ENCODE results near the gene NXNL1. TPM values are rescaled to one million over a fixed set of nuclear protein-coding genes. Genes with fewer than 3 reads are reported as not detected.
"Not testable (repeated sequence)": the region's sequence is repeated elsewhere in the genome, so short reads cannot be mapped to it uniquely, and the experiment has no call there.

The NXNL1 gene
- total RNA-seq, 4 donors from 2014 or later, result not detected

DNA sequence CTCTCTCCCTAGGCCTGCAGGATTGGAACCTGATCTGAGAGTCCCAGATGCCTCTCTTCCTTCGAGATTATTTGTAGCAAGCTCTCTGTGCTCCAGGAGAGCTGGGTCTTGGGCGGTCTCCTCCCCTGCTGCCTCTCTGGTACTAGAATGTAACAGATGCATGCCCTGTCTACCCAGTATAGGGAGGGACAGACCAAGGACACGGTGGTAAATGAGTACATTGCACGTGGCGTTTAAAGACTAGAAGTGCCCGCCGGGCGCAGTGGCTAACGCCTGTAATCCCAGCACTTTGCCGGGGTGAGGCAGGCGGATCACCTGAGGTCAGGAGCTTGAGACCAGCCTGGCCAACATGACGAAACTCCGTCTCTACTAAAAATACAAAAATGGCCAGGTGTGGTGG lies 21.3 kb upstream of the NXNL1 start:
- Histone ChIP-seq H3K9me3 (no peaks in the 10 kb centered on the region), H3K27me3 (no peaks in the 10 kb centered on the region), H3K27ac (no peak overlapping the region), H3K4me3 (no peak overlapping the region), H3K36me3 (no peaks in the 10 kb centered on the region), H3K4me1 (no peaks in the 10 kb centered on the region)
- in situ Hi-C loops (cut with MboI; ENCODE audit: low pct_ligation_motif_present in 1 of 4, low pct_unique_long_range_greater_than_20kb in 1 of 4, low sequenced_read_pairs in 3 of 4), result no loop called here
- DNase-seq, result no peak
- intact Hi-C loops (cut with DNase I; ENCODE audit: low total_unique reads), result no loop called here
- WGBS, 2 donors (ENCODE audit: low coverage in 1 of 2), result 85% methylated on average over 13 of the region's 13 CpGs; no CpG with 5 or more reads in 1 of the 2 donors
- TF ChIP-seq, protein P1, sequence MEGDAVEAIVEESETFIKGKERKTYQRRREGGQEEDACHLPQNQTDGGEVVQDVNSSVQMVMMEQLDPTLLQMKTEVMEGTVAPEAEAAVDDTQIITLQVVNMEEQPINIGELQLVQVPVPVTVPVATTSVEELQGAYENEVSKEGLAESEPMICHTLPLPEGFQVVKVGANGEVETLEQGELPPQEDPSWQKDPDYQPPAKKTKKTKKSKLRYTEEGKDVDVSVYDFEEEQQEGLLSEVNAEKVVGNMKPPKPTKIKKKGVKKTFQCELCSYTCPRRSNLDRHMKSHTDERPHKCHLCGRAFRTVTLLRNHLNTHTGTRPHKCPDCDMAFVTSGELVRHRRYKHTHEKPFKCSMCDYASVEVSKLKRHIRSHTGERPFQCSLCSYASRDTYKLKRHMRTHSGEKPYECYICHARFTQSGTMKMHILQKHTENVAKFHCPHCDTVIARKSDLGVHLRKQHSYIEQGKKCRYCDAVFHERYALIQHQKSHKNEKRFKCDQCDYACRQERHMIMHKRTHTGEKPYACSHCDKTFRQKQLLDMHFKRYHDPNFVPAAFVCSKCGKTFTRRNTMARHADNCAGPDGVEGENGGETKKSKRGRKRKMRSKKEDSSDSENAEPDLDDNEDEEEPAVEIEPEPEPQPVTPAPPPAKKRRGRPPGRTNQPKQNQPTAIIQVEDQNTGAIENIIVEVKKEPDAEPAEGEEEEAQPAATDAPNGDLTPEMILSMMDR (IDR thresholded peaks at IDR 0.05), result no peak
- no peak for TF ChIP-seq POLR2A (IDR thresholded peaks at IDR 0.05)
- TF ChIP-seq EP300 (IDR thresholded peaks at IDR 0.05; ENCODE audit: low read depth), result no peak
- no peak for TF ChIP-seq POLR2AphosphoS5 (IDR thresholded peaks at IDR 0.05)

DNA sequence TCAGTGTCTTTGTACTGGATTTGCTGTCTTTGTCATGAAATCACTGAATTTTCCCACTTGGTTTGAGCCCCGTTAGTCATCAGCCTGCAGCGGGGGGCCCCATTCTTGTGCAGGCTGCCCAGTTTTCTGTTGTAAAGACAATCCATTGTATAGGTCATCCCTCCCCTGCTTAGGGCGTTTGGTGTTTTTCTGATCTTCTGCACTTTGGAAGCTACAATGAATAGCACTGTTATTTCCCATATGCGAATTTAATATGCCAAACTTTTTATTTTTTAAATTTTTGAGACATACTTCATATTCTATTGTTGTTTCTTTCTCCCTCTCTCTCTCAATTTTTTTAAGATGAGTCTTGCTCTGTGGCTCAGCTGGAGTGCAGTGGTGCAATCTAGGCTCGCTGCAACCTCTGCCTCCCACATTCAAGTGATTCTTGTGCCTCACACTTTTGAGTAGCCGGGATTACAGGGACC lies 18.6 kb upstream of the NXNL1 start:
- Histone ChIP-seq H3K4me1 (peaks cover 0 to 9% (median 3%) of the 10 kb centered on the region in 4 donors), H3K9me3 (no peaks in the 10 kb centered on the region), H3K27ac (peak overlapping the region in 2 of 4 donors; percentile 9 to 26), H3K4me3 (no peak overlapping the region), H3K27me3 (no peaks in the 10 kb centered on the region), H3K36me3 (no peaks in the 10 kb centered on the region)
- WGBS, 2 donors (ENCODE audit: low coverage in 1 of 2), result 67 to 78% methylated on average over 5 to 6 of the region's 6 CpGs
- TF ChIP-seq POLR2AphosphoS5 (IDR thresholded peaks at IDR 0.05), result no peak
- no peak for TF ChIP-seq POLR2A (IDR thresholded peaks at IDR 0.05)
- TF ChIP-seq, protein P1 (IDR thresholded peaks at IDR 0.05), result no peak
- no peak for TF ChIP-seq EP300 (IDR thresholded peaks at IDR 0.05; ENCODE audit: low read depth)
- no peak for DNase-seq
- intact Hi-C loops (cut with DNase I; ENCODE audit: low total_unique reads), result no loop called here
- in situ Hi-C loops (cut with MboI; ENCODE audit: low pct_ligation_motif_present in 1 of 4, low pct_unique_long_range_greater_than_20kb in 1 of 4, low sequenced_read_pairs in 3 of 4), result no loop called here

DNA sequence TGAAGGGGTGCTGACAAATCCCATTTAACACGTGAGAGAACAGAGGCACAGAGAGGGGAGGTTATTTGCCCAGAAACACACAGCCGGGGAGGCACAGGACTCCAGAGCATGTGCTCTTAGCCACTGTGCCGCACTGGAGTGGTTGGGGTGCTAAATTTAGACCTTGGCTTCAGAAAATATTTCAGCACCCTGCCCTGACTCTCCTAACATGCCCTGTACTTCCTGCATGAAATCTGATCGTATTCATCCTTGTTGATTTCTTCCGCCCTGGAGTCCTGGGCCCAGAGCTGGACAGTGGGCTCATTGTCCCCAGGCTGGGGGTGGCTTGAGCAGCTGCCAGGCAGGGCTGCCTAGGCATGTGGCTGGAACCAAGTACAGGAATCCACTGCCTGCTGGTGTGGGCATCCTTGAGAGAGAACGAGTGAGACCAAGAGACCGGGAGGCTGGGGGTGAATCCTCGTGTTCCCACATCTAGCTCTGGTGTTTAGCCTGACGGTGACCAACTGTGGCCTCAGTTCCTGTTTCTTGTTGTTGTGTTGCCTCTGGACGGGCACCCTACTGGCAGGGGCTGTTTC lies 14.9 kb upstream of the NXNL1 start:
- H3K4me3 ChIP-seq, result no peak overlapping the region
- TF ChIP-seq EP300 (IDR thresholded peaks at IDR 0.05; ENCODE audit: low read depth) (no peak), POLR2AphosphoS5 (IDR thresholded peaks at IDR 0.05) (no peak)
- TF ChIP-seq, protein P1 (IDR thresholded peaks at IDR 0.05), result no peak
- intact Hi-C loops (cut with DNase I; ENCODE audit: low total_unique reads) (no loop called here), in situ Hi-C loops (cut with MboI; ENCODE audit: low pct_ligation_motif_present in 1 of 4, low pct_unique_long_range_greater_than_20kb in 1 of 4, low sequenced_read_pairs in 3 of 4) (no loop called here)
- H3K27me3 ChIP-seq, result no peaks in the 10 kb centered on the region
- H3K36me3 ChIP-seq, result no peaks in the 10 kb centered on the region
- H3K9me3 ChIP-seq, result no peaks in the 10 kb centered on the region
- 34 to 49% methylated on average over 5 to 10 of the region's 10 CpGs for WGBS, 2 donors (ENCODE audit: low coverage in 1 of 2)
- H3K27ac ChIP-seq, result peak overlapping the region; percentile 3 to 56 (median 38)
- peaks cover 8 to 24% (median 12%) of the 10 kb centered on the region in 4 donors for H3K4me1 ChIP-seq
- peak; percentile 31 for DNase-seq

DNA sequence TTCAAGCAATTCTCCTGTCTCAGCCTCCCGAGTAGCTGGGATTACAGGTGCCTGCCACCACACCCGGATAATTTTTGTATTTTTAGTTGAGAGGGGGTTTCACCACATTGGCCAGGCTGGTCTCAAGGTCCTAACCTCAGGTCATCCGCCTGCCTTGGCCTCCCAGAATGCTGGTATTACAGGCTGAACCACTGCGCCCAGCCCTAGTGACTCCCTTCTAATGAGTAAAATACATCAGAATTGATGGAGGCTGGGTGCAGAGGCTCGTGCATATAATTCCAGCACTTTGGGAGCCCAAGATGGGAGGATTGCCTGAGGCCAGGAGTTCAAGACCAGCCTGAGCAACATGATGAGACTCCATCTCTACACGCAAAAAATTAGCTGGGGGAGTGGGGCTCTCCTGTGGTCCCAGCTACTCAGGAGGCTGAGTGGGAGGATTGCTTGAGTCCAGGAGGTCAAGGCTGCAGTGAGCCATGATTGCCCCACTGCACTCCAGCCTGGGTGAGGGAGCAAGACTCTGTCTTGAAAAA lies 14.3 kb upstream of the NXNL1 start:
- peaks cover 8 to 24% (median 13%) of the 10 kb centered on the region in 4 donors for H3K4me1 ChIP-seq
- H3K4me3 ChIP-seq; H3K36me3 ChIP-seq; H3K27me3 ChIP-seq; in situ Hi-C loops (cut with MboI; ENCODE audit: low pct_ligation_motif_present in 1 of 4, low pct_unique_long_range_greater_than_20kb in 1 of 4, low sequenced_read_pairs in 3 of 4); H3K9me3 ChIP-seq; intact Hi-C loops (cut with DNase I; ENCODE audit: low total_unique reads); DNase-seq: not testable (repeated sequence)
- 85% methylated on average over 6 of the region's 6 CpGs; no CpG with 5 or more reads in 1 of the 2 donors for WGBS, 2 donors (ENCODE audit: low coverage in 1 of 2)
- peak overlapping the region; percentile 3 to 56 (median 38) for H3K27ac ChIP-seq

All from transverse colon (tissue), 4 donors.